Panc1 (cell line): ENCODE measurements around the gene SYCE3.

Experiments used
- CTCF ChIP-seq: fragments of 450-650 bp; IDR thresholded peaks from 2 replicates; pipeline ENCODE4 v1.5.1; 2017; ENCODE audit warnings: mild to moderate bottlenecking
- REST ChIP-seq, 2 experiments: IDR thresholded peaks; 2 replicates each; pipeline ENCODE4 v1.6.1; 2011 to 2012; ENCODE audit warnings: low read depth in 2 of 2, control low read depth in 1 of 2, low read length in 1 of 2, mild to moderate bottlenecking in 1 of 2, moderate library complexity in 1 of 2; ENCODE audit not compliant: insufficient read depth in 1 of 2

- no peak for TF ChIP-seq CTCF
- TF ChIP-seq REST (IDR thresholded peaks at IDR 0.05; ENCODE audit: insufficient read depth in 1 of 2, low read depth in 2 of 2, low read length in 1 of 2) = no peak
Measured at GRCh38 chr22:50526834-50527801, 35.6 kb downstream of the SYCE3 start.
